Measurements from ENCODE around the gene PRKAR2A.
A peak's percentile ranks its signal among the peaks of the same experiment; 100 is the strongest.

- TF ChIP-seq JUND (IDR thresholded peaks at IDR 0.05) (no peak), CTCF (IDR thresholded peaks at IDR 0.05) (no peak), RCOR1 (IDR thresholded peaks at IDR 0.05; ENCODE audit: low read length) (no peak), MAX (IDR thresholded peaks at IDR 0.05; ENCODE audit: low read depth) (0 out of 2 replicates have a peak, but pooled peaks have one; percentile 30), RXRA (IDR thresholded peaks at IDR 0.05; ENCODE audit: borderline replicate concordance, low read depth) (no peak)
These were observed 21.2 kb downstream of the PRKAR2A start for GRCh38 chr3:48826451-48826850.
